ENCODE measurements around the gene CREB1. TPM values are rescaled to one million over a fixed set of nuclear protein-coding genes. Genes with fewer than 3 reads are reported as not detected.

The CREB1 gene
- total and polyA plus RNA-seq, 12 donors: 3.2 to 77.8 (median 41.3) TPM

DNA sequence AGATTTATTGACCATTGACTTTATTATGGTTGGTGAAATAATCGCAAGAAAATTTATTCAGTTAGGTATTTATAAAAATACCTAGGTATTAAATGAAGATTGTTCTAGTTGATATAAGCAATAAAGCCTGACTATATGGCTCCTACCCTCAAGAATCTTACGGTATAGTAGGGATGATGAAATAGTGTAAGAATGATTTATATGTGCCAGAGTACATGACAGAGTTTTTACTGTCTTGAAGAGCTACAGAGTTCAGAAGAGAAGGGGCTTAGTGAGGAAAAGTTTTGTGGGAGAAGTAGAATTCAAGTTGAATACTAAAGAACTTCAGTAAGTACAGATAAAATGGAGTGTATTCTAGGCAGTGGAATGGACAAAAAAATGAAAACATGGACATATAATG, 9.7 kb downstream of the CREB1 start:
- intact Hi-C loops (cut with DNase I): loop anchor here in 1 of 2 donors (10.0 kb wide), 1 partner anchor 85 kb away; the partner anchor contains the start of gene METTL21A
- Histone ChIP-seq H3K9me3 (replicated peaks in 1 of 3) (no peaks in the 10 kb centered on the region), H3K27ac (no peak overlapping the region), H3K27me3 (no peaks in the 10 kb centered on the region), H3K36me3 (replicated peaks in 1 of 2) (no peaks in the 10 kb centered on the region), H3K4me3 (no peak overlapping the region), H3K4me1 (replicated peaks in 1 of 2) (peaks cover 0 to 11% of the 10 kb centered on the region in 2 donors)
- no peak for DNase-seq
- WGBS, 4 donors: 92 to 97% (median 94%) methylated on average over 2 of the region's 2 CpGs
- no peak for TF ChIP-seq POLR2A (IDR thresholded peaks at IDR 0.05)
- TF ChIP-seq, protein P1, sequence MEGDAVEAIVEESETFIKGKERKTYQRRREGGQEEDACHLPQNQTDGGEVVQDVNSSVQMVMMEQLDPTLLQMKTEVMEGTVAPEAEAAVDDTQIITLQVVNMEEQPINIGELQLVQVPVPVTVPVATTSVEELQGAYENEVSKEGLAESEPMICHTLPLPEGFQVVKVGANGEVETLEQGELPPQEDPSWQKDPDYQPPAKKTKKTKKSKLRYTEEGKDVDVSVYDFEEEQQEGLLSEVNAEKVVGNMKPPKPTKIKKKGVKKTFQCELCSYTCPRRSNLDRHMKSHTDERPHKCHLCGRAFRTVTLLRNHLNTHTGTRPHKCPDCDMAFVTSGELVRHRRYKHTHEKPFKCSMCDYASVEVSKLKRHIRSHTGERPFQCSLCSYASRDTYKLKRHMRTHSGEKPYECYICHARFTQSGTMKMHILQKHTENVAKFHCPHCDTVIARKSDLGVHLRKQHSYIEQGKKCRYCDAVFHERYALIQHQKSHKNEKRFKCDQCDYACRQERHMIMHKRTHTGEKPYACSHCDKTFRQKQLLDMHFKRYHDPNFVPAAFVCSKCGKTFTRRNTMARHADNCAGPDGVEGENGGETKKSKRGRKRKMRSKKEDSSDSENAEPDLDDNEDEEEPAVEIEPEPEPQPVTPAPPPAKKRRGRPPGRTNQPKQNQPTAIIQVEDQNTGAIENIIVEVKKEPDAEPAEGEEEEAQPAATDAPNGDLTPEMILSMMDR (IDR thresholded peaks at IDR 0.05): no peak

DNA sequence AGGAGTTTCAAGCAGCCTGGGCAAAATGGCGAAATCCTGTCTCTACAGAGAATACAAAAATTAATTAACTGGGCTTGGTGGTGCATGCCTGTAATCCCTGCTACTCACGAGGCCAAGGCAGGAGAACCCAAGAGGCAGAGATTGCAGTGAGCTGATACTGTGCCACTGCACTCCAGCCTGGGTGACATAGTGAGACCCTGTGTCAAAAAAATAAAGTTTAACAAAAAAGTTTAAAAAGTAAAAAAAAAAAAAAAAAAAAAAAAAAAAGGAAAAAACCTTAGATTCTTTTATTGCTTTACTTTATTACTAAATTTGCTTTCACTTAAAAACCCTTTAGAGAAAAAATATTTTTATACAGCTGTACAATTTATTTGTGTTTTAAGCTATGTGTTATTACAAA, 10.7 kb downstream of the CREB1 start:
- H3K4me1 ChIP-seq (replicated peaks in 1 of 2): peaks cover 0 to 4% of the 10 kb centered on the region in 2 donors
- no peaks in the 10 kb centered on the region for H3K27me3 ChIP-seq
- no peak overlapping the region for H3K4me3 ChIP-seq
- H3K27ac ChIP-seq: no peak overlapping the region
- no peaks in the 10 kb centered on the region for H3K36me3 ChIP-seq (replicated peaks in 1 of 2)
- intact Hi-C loops (cut with DNase I): no loop called here
- WGBS, 4 donors: 87 to 97% (median 91%) methylated on average over 2 of the region's 2 CpGs
- H3K9me3 ChIP-seq (replicated peaks in 1 of 3): no peaks in the 10 kb centered on the region
- no peak for DNase-seq
- TF ChIP-seq, protein P1 (IDR thresholded peaks at IDR 0.05): no peak
- TF ChIP-seq POLR2A (IDR thresholded peaks at IDR 0.05): no peak

DNA sequence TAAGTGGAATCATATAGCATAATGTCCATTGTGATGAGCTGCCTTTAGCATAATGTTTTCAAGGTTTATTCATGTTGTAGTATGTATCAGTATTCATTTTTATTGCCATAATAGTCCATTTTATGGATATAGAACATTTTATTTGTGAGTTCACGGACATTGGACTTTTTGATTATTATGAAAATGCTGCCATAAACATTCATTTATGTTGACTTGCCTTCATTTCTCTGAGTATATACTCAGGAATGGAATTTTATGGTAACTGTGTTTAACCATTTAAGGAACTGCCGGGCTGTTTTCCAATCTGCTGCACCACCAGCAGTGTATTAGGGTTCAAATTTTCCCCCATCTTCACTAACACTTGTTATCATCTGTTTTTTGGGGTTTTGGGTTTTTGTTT, 12.2 kb downstream of the CREB1 start:
- H3K36me3 ChIP-seq (replicated peaks in 1 of 2): no peaks in the 10 kb centered on the region
- no peaks in the 10 kb centered on the region for H3K27me3 ChIP-seq
- intact Hi-C loops (cut with DNase I): no loop called here
- peaks cover 0 to 4% of the 10 kb centered on the region in 2 donors for H3K4me1 ChIP-seq (replicated peaks in 1 of 2)
- 95 to 100% (median 97%) methylated on average over 2 of the region's 2 CpGs for WGBS, 4 donors
- H3K4me3 ChIP-seq: no peak overlapping the region
- no peaks in the 10 kb centered on the region for H3K9me3 ChIP-seq (replicated peaks in 1 of 3)
- TF ChIP-seq, protein P1 (IDR thresholded peaks at IDR 0.05): no peak
- DNase-seq: no peak
- no peak overlapping the region for H3K27ac ChIP-seq

DNA sequence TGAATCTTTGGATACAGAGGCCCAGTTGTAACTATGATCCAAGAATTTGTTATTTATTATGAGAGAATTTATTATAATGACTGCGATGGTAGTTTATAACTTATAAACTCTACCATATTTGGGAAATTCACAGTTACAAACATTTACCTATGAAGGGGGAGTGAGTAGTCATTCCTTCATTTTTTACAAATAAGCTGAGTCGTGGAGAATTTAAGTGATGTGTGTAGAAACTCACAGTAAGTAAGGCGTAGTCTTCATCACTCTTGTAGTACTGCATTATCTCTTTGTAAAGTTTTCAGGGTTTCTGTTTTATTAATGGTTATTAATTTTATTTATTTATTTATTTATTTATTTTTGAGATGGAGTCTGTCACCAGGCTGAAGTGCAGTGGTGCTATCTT, 13.5 kb downstream of the CREB1 start:
- H3K4me3 ChIP-seq: no peak overlapping the region
- WGBS, 4 donors: 96 to 99% (median 97%) methylated on average over 3 of the region's 3 CpGs
- no peak overlapping the region for H3K27ac ChIP-seq
- intact Hi-C loops (cut with DNase I): no loop called here
- TF ChIP-seq POLR2A (IDR thresholded peaks at IDR 0.05): no peak
- TF ChIP-seq, protein P1 (IDR thresholded peaks at IDR 0.05): no peak
- H3K9me3 ChIP-seq (replicated peaks in 1 of 3): no peaks in the 10 kb centered on the region
- H3K27me3 ChIP-seq: no peaks in the 10 kb centered on the region
- no peaks in the 10 kb centered on the region for H3K36me3 ChIP-seq (replicated peaks in 1 of 2)
- peaks cover under 1% of the 10 kb centered on the region in 2 donors for H3K4me1 ChIP-seq (replicated peaks in 1 of 2)
- no peak for DNase-seq

All from adrenal gland (tissue), 12 donors.